Psoas muscle (tissue), 8 donors: ENCODE measurements around the gene PEAR1. TPM values are rescaled to one million over a fixed set of nuclear protein-coding genes. Genes with fewer than 3 reads are reported as not detected.

ENCODE experiments used
- ATAC-seq, 4 donors: fragments of 200-7000 bp; cut with Tn5 transposase; one replicate each; pipeline ENCODE4 v1.9.1; 2020; ENCODE audit warnings: moderate library complexity in 3 of 4, mild to moderate bottlenecking in 2 of 4
- DNase-seq, 2 donors: peaks; one replicate each; pipeline ENCODE4 v3.0.0-alpha.2; 2020
- H3K27ac ChIP-seq: fragments of 200-600 bp; one replicate; pipeline ENCODE4 v1.8.0; 2022
- H3K27me3 ChIP-seq, 3 donors: fragments of 200-600 bp in 1 of 3; one replicate each; pipeline versions ENCODE4 v1.6.1 to v1.8.0; 2013 to 2022; ENCODE audit warnings: low read length in 2 of 3, mild to moderate bottlenecking in 2 of 3, moderate library complexity in 1 of 3; ENCODE audit not compliant: insufficient read depth in 3 of 3
- H3K36me3 ChIP-seq, 2 donors: fragments of 200-600 bp in 1 of 2; one replicate each; pipeline versions ENCODE4 v1.6.1 to v1.8.0; 2013 to 2022; ENCODE audit warnings: low read depth in 1 of 2, mild to moderate bottlenecking in 1 of 2, moderate library complexity in 1 of 2; ENCODE audit not compliant: insufficient read depth in 1 of 2
- H3K4me1 ChIP-seq: fragments of 200-600 bp; one replicate; pipeline ENCODE4 v1.8.0; 2022
- H3K4me3 ChIP-seq: fragments of 200-600 bp; one replicate; pipeline ENCODE4 v1.8.0; 2022; ENCODE audit warnings: mild to moderate bottlenecking
- H3K9me3 ChIP-seq: fragments of 200-600 bp; one replicate; pipeline ENCODE4 v1.8.0; 2022
- WGBS, 3 donors: extraction: QIAGEN DNeasy Blood & Tissue Kit; methylation state at CpG; one replicate each; pipeline versions ENCODE4 v1.1.6 to v1.1.7; 2013; 5-methylcytosine and 5-hydroxymethylcytosine counted together
- intact Hi-C, 2 donors: fragments of 100-400 bp; cut with DNase I; formaldehyde crosslinking; loops; one replicate each; pipeline versions ENCODE4 v1.11.0 to v1.14.2; 2022
- polyA plus RNA-seq, 3 donors: library from polyadenylated mRNA; stranded (reverse); fragments of 200-250 nt; gene quantifications; one replicate each; pipeline ENCODE4 v1.2.3, GENCODE V29; 2013
- total RNA-seq, 4 donors: library from RNA; stranded (reverse); fragmentation: NEBNext Ultra II Directional in 2 of 4; extraction: Animal tissue kit (Norgen Biotek cat#: 25700) in 2 of 4; gene quantifications; one replicate each; pipeline versions ENCODE4 v1.2.1 to v1.2.4, GENCODE V29; 2021 to 2023
- TF ChIP-seq, protein P1 (sequence below): fragments of 200-600 bp; IDR thresholded peaks from one replicate; pipeline ENCODE4 v1.8.0; 2022; ENCODE audit warnings: antibody characterized with exemption
- donor health status: healthy with polysubstance abuse.
- donor health status: DM: no; HTN: no; CAD: no; lungs with moderate emphysema.
- donor health status: Bipolar disorder and iron deficiency.
- donor health status: healthy.
- donor health status: DM: yes; HTN: yes; CAD: no.
- donor health status: DM: no; HTN: no; CAD: no.
- donor health status: DM: no; HTN: no; CAD: no.
- donor health status: DM: yes; HTN: yes; CAD: no.

PEAR1 gene
- total and polyA plus RNA-seq, 7 donors = 2.1 to 7.3 (median 3.8) TPM

DNA sequence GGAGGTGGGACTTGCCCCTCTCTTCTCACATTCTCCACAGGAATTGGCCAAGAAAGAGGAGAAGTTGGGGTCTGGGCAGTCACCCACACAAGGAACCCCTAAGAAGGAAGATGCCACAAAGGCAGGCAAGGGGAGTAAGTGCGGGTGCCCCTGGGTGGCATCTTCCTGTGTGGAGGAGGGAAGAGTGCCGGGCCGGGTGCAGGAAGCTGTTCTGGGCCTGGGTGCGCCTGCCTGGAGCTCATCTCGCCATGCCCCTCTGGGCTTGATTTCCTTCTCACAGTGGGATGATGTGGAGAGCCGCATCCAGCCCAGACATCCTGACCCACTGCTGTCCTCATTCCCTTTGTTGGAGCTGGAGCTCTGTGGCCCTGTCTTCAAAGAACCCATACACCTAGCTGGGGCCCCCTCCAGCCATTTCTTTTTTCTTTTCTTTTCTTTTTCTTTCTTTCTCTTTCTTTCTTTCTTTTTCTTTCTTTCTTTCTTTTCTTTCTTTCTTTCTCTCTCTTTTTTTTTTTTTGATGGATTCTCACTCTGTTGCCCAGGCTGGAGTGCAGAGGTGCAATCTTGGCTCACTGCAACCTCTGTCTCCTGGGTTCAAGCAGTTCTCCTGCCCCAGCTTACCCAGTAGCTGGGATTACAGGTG, 36.2 kb downstream of the PEAR1 start:
- Histone ChIP-seq H3K27me3 (peaks cover 0 to 53% (median 16%) of the 10 kb centered on the region in 3 donors), H3K27ac (no peak overlapping the region), H3K4me3 (no peak overlapping the region), H3K9me3 (no peaks in the 10 kb centered on the region), H3K36me3 (peaks cover 0 to 2% of the 10 kb centered on the region in 2 donors), H3K4me1 (no peaks in the 10 kb centered on the region)
- 61 to 68% (median 66%) methylated on average over 6 of the region's 6 CpGs for WGBS, 3 donors
- ATAC-seq (no peak), DNase-seq (peak in 1 of 2 donors; percentile 32)
- TF ChIP-seq, protein P1, sequence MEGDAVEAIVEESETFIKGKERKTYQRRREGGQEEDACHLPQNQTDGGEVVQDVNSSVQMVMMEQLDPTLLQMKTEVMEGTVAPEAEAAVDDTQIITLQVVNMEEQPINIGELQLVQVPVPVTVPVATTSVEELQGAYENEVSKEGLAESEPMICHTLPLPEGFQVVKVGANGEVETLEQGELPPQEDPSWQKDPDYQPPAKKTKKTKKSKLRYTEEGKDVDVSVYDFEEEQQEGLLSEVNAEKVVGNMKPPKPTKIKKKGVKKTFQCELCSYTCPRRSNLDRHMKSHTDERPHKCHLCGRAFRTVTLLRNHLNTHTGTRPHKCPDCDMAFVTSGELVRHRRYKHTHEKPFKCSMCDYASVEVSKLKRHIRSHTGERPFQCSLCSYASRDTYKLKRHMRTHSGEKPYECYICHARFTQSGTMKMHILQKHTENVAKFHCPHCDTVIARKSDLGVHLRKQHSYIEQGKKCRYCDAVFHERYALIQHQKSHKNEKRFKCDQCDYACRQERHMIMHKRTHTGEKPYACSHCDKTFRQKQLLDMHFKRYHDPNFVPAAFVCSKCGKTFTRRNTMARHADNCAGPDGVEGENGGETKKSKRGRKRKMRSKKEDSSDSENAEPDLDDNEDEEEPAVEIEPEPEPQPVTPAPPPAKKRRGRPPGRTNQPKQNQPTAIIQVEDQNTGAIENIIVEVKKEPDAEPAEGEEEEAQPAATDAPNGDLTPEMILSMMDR = no peak
- intact Hi-C loops = loop anchor here in 1 of 2 donors (5.0 kb wide), 1 partner anchor 92 kb away; no protein-coding TSS in a partner anchor

- 41 to 53% (median 43%) methylated on average over 4 of the region's 4 CpGs for WGBS, 3 donors
- DNase-seq = no peak
- H3K27ac ChIP-seq = no peak overlapping the region
- H3K9me3 ChIP-seq = no peaks in the 10 kb centered on the region
- peaks cover 0 to 45% (median 14%) of the 10 kb centered on the region in 3 donors for H3K27me3 ChIP-seq
- H3K36me3 ChIP-seq = peaks cover 0 to 10% of the 10 kb centered on the region in 2 donors
- no peaks in the 10 kb centered on the region for H3K4me1 ChIP-seq
- no peak for ATAC-seq
- no peak overlapping the region for H3K4me3 ChIP-seq
- TF ChIP-seq, protein P1 = no peak
- intact Hi-C loops = no loop called here
Measured at GRCh38 chr1:156930483-156930882, 37.0 kb downstream of the PEAR1 start.

GRCh38 chr1:156931211-156931952, 37.9 kb downstream of the PEAR1 start:
- DNase-seq (peak in 1 of 2 donors; percentile 35), ATAC-seq (peak in 3 of 4 donors; percentile 10 to 20 (median 11))
- Histone ChIP-seq H3K27ac (no peak overlapping the region), H3K9me3 (no peaks in the 10 kb centered on the region), H3K27me3 (peaks cover 0 to 38% (median 14%) of the 10 kb centered on the region in 3 donors), H3K4me1 (no peaks in the 10 kb centered on the region), H3K4me3 (no peak overlapping the region), H3K36me3 (peaks cover 0 to 19% of the 10 kb centered on the region in 2 donors)
- TF ChIP-seq, protein P1 = no peak
- intact Hi-C loops = no loop called here
- 55 to 61% (median 59%) methylated on average over 11 of the region's 11 CpGs for WGBS, 3 donors

- peaks cover 0 to 30% (median 8%) of the 10 kb centered on the region in 3 donors for H3K27me3 ChIP-seq
- WGBS, 3 donors = 44 to 51% (median 46%) methylated on average over 8 of the region's 8 CpGs
- no peaks in the 10 kb centered on the region for H3K4me1 ChIP-seq
- intact Hi-C loops = no loop called here
- H3K9me3 ChIP-seq = no peaks in the 10 kb centered on the region
- no peak overlapping the region for H3K27ac ChIP-seq
- TF ChIP-seq, protein P1 = no peak
- DNase-seq (peak in 1 of 2 donors; percentile 43), ATAC-seq (peak in 3 of 4 donors; percentile 7 to 23 (median 19))
- peaks cover 0 to 26% of the 10 kb centered on the region in 2 donors for H3K36me3 ChIP-seq
- H3K4me3 ChIP-seq = no peak overlapping the region
Measured at GRCh38 chr1:156931974-156932710, 38.6 kb downstream of the PEAR1 start.
